WI38 (cell line): ENCODE data around the gene ANKRD29.

Source experiments
- H3K4me3 ChIP-seq: 2 replicates; pipeline ENCODE4 v1.5.1; 2011; ENCODE audit warnings: low read depth, mild to moderate bottlenecking, control low read depth, low read length
- CTCF ChIP-seq: IDR thresholded peaks from 2 replicates; pipeline ENCODE4 v1.5.1; 2012; ENCODE audit warnings: low read depth, mild to moderate bottlenecking, control low read depth, low read length

ANKRD29 gene

DNA sequence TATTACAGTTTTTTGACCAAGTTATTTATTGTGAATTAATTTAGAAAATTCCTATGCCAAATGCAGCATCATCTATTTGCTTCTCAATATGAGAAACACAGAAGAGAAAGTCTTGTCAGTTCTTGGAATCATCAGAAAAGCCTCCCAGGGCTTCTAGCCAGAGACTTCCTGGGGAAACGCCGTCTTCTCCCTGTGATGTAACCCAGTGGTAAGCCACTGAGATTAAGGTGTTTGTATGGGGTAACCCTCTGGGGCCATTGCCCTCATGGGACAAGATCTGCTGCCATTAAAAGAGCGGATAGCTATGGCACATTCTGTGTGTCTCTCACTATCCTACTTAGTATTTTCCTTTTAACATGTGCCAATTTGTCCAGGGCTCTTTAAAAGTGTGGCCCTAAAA is 28.0 kb downstream of the ANKRD29 start:
- no peak for TF ChIP-seq CTCF
- H3K4me3 ChIP-seq = no peak overlapping the region

DNA sequence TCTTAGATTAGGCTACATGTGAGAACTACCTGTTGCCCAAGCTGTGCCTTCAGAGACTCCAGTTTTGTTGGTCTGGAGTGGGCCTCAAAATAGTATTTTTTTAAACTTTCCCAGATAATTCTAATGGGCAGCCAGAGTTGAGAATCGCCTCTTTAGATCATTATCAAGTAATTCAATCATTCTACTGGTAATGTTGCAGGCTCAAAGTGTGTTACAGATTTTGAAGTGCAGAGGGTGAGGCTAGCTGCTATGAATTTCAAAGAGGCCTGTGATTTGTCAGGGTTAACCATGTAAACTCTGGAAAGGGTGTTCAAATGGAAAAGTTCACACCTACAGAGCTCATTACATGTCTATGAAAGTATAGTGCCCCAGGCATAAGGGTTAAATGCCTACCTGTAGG is 30.1 kb downstream of the ANKRD29 start:
- no peak for TF ChIP-seq CTCF
- H3K4me3 ChIP-seq = no peak overlapping the region

GRCh38 chr18:23631746-23632145 is 31.0 kb downstream of the ANKRD29 start:
- no peak for TF ChIP-seq CTCF
- no peak overlapping the region for H3K4me3 ChIP-seq

GRCh38 chr18:23631312-23631711 is 31.4 kb downstream of the ANKRD29 start:
- no peak for TF ChIP-seq CTCF
- no peak overlapping the region for H3K4me3 ChIP-seq

DNA sequence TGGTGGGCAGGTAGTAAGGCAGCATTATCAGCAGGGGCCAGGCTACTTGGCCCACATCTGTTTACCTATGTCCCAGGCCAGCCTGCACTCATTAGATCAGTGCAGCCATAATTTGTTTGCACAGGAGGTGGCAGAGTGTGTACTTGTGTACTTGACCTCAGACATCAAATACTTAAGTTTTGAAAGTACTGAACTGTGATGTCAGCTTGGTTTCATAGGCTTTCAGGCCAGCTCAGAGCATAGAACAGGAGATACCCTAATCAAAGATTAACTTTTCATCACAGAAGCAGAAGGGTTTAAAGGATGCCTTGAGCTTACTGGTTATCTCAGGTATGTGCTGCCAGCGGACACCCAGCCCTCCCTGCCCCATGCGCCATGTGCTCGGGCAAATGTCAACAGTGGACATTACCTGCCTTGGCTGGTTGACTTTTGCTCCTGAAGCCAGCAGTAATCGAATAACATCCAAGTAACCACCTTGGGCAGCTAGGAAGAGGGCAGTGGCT is 33.2 kb downstream of the ANKRD29 start:
- no peak for TF ChIP-seq CTCF
- H3K4me3 ChIP-seq = no peak overlapping the region

- TF ChIP-seq CTCF = no peak
- no peak overlapping the region for H3K4me3 ChIP-seq
Measured at GRCh38 chr18:23627970-23628369, 34.7 kb downstream of the ANKRD29 start.

DNA sequence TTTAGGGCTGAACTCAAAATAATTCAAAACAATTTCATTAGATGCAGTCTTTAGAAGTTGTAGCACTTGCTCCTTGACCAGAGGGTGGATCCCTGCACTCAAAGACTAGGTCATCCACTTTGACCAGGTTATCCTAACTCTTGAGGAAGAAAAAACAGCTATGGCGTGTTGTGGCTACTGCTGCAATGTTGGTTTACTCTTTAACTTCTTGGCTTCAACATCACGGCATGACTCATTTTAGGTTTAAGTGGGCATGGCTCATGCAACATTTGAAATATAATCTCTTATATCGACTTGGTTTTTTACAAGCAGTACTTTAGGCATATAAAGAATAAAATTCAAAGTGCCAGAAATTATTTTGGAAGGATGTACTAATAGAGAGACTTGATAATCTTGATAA is 35.4 kb downstream of the ANKRD29 start:
- no peak for TF ChIP-seq CTCF
- H3K4me3 ChIP-seq = no peak overlapping the region
